C4-2B (cell line): ENCODE measurements around the gene PPP3CB.

Experiments
- H3K27ac ChIP-seq: fragments of 450-650 bp; 2 replicates; pipeline ENCODE4 v1.5.1; 2017
- ZFX ChIP-seq: fragments of 450-650 bp; IDR thresholded peaks from 2 replicates; pipeline ENCODE4 v1.6.1; 2017
- TF ChIP-seq, protein P1 (sequence below): fragments of 450-650 bp; conservative IDR thresholded peaks from 2 replicates; pipeline ENCODE4 v1.5.1; 2017; ENCODE audit warnings: mild to moderate bottlenecking

Gene PPP3CB

DNA sequence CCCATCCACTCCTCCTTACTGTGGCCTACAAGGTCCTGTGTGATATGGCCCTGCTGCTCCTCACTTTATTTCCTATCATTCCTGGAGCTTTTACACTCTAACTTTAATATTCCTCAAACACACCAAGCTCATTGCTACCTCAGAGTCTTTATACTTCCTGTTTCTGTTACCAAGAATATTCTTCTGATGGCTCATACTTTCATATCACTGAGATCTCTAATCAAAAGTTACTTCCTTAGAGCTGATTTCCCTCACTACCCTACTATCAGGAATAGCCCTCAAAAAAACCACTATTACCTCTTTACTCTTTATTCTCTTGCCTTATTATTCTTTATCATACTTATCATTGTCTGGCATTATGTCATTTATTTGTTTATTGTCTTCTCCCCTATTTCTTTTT lies 5.8 kb upstream of the PPP3CB start:
- H3K27ac ChIP-seq: no peak overlapping the region
- TF ChIP-seq ZFX: no peak
- TF ChIP-seq, protein P1, sequence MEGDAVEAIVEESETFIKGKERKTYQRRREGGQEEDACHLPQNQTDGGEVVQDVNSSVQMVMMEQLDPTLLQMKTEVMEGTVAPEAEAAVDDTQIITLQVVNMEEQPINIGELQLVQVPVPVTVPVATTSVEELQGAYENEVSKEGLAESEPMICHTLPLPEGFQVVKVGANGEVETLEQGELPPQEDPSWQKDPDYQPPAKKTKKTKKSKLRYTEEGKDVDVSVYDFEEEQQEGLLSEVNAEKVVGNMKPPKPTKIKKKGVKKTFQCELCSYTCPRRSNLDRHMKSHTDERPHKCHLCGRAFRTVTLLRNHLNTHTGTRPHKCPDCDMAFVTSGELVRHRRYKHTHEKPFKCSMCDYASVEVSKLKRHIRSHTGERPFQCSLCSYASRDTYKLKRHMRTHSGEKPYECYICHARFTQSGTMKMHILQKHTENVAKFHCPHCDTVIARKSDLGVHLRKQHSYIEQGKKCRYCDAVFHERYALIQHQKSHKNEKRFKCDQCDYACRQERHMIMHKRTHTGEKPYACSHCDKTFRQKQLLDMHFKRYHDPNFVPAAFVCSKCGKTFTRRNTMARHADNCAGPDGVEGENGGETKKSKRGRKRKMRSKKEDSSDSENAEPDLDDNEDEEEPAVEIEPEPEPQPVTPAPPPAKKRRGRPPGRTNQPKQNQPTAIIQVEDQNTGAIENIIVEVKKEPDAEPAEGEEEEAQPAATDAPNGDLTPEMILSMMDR: no peak

DNA sequence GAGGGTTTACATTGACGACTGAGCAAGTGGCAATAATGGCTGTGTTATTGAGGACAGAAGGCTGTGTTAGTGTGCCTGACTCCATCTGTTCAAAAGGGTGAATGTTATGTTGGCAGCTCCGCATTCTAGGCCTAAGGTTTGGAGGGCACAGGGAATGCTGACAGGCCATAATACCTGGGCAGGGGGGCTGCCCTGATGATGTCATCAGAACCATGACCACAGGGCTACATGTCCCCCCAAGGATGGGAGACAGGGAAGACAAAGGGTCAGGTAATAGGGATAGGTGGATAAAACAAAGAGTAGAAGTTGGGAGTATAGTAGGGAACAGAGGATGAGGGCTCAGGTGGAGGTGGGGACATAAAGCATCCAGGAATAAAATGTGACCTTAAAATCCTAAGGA lies 1.8 kb upstream of the PPP3CB start:
- H3K27ac ChIP-seq: no peak overlapping the region
- TF ChIP-seq, protein P1: no peak
- no peak for TF ChIP-seq ZFX

DNA sequence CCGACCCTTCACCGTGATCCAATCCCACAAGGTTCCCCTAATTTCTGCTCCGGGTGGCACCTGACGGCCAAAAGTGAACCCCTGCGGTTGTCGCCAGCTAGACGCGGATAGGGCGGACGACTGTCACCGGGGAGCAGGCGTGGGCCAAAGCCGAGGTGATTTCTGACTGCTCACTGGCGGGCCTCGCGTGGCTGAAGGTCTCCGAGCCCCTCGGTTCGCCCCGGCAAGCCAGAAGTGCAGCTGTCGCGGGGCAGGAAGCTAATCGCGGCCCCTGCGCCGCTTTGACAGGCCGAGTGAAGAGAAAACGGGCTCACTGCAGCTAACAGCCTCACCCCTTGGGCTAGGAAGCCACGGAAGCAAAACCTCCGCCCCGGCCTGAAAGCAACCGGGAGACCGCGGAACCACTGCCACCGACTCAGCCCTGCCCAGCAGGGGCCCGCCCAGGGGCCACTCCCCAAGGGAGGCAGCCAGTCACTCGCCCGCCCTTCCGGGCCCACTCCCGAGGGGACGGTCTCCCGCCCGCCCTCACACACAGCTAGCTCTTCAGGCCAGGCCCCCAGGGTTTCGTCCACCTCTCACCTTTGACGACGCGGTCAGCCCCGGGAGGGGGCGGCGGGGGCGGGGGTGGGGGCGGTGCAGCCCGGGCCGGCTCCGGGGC lies 469 bp downstream of the PPP3CB start:
- H3K27ac ChIP-seq: peak overlapping the region; percentile 82
- TF ChIP-seq ZFX: peak; percentile 56
- TF ChIP-seq, protein P1: no peak

DNA sequence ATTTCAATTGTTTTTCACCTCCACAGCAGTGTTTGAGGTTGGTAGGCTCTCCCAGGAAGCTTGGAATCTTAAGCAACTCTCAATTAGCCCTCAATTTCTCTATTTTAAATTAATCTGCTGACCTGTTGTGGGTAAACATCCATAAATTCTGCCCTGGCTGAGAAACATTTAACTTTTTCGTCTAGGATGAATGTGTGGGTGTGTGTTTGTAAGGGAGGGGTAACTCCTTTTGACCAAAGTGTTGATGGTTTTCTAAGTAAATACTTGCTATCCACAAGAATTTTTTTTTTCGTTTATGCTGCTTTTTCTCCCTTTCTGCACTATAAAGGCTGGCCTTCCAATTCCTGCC lies 973 bp downstream of the PPP3CB start:
- TF ChIP-seq, protein P1: no peak
- no peak for TF ChIP-seq ZFX
- H3K27ac ChIP-seq: peak overlapping the region; percentile 82

DNA sequence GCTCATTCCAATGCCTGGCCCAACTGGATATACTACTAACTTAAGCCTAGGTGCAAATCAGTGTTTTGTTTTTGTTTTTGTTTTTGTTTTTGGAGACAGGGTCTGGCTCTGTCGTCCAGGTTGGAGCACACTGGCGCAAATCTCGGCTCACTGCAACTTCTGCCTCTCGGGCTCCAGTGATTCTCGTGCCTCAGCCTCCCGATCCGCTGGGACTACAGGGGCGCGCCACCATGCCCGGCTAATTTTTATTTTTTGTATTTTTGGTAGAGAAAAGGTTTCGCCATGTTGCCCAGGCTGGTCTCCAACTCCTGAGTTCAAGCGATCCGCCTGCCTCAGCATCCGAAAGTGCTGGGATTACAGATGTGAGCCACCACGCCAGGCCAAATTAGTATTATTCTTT lies 1.6 kb downstream of the PPP3CB start:
- H3K27ac ChIP-seq: no peak overlapping the region
- TF ChIP-seq, protein P1: no peak
- no peak for TF ChIP-seq ZFX

DNA sequence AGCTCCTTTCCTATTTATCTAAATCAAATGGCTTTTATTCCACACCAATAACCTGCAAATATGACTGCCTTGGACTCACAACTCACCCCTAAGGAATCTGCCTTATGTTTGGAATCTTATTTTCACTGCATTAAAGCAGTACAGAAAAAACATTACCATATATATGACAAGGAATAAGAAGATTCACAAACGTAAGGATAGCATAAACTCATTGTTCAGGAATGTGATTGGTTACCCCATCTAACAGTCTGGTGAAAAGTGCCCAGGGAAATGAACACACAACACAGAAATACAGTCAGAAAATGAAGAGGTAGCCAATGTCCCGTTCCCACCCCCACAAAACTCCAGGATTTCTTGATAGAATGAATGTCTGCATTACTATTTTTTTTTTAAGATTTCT lies 2.0 kb downstream of the PPP3CB start:
- TF ChIP-seq, protein P1: no peak
- TF ChIP-seq ZFX: no peak
- no peak overlapping the region for H3K27ac ChIP-seq

DNA sequence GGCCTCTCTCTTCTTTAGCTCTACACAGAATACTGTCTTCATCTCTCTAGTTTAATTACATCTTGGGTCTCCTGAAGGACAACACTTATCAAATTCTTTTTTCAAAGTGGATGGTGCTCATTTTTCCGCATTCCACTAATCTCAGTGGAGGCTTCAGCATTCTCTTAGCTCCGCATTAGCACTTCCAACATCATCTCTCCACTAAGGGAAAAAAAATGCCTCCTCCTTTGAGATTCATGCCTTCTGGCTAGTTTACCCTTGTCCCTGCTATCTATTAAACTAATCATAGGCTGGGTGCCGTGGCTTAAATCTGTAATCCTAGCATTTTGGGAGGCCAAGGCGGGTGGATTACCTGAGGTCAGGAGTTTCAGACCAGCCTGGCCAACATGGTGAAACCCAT lies 9.2 kb downstream of the PPP3CB start:
- no peak for TF ChIP-seq ZFX
- TF ChIP-seq, protein P1: no peak
- H3K27ac ChIP-seq: no peak overlapping the region
